Fibroblast of pulmonary artery (primary cell): ENCODE data around the gene KMT2D.

Source experiments
- DNase-seq: peaks from one replicate; pipeline ENCODE4 v3.0.0-alpha.2; 2010; ENCODE audit warnings: low read depth
- H3K4me3 ChIP-seq: replicated peaks from 2 replicates; pipeline ENCODE4 v1.5.1; 2011; ENCODE audit warnings: low read depth, mild to moderate bottlenecking, control low read depth, low read length, moderate library complexity
- CTCF ChIP-seq: IDR thresholded peaks from 2 replicates; pipeline ENCODE4 v1.5.1; 2011; ENCODE audit warnings: mild to moderate bottlenecking, control low read depth, low read length, inconsistent platforms; ENCODE audit errors: missing control alignments

Gene KMT2D

GRCh38 chr12:49024543-49024942 is 36.1 kb downstream of the KMT2D start:
- DNase-seq: no peak
- H3K4me3 ChIP-seq: no peak overlapping the region
- no peak for TF ChIP-seq CTCF

GRCh38 chr12:49023812-49024211 is 36.8 kb downstream of the KMT2D start:
- H3K4me3 ChIP-seq: no peak overlapping the region
- TF ChIP-seq CTCF: no peak
- DNase-seq: no peak

DNA sequence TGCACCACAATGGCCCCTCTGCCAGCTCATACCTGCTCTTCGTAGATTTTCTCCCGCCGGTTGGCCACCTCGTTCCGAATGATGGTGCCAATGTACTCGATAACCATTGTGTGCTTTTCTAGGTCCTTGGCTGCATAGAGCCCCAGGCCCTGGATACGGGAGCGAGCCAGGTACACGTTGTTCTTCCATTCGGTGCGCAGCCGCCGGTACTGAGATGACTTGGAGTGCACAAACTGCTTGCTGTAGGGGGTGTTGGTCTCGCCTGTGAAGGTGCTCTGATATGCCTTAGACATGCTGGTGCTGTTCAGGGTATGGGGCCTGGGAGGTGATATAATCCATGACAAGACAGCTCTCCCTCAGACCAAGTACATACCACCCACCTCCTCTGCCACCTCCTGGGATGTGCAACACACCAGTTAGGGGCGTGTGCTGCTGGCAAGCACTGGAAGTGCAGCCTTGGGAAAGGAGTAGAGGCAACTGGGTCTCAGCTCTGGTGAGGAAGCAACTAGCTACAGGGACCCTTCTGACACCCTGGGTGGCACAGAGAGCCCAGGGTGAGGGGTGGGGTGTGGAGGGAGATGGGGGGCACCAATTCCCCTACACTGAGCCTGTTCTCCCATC is 37.9 kb downstream of the KMT2D start:
- no peak for DNase-seq
- TF ChIP-seq CTCF: no peak
- H3K4me3 ChIP-seq: no peak overlapping the region

- DNase-seq: no peak
- H3K4me3 ChIP-seq: no peak overlapping the region
- TF ChIP-seq CTCF: no peak
Measured at GRCh38 chr12:49021292-49021915, 39.2 kb downstream of the KMT2D start.

DNA sequence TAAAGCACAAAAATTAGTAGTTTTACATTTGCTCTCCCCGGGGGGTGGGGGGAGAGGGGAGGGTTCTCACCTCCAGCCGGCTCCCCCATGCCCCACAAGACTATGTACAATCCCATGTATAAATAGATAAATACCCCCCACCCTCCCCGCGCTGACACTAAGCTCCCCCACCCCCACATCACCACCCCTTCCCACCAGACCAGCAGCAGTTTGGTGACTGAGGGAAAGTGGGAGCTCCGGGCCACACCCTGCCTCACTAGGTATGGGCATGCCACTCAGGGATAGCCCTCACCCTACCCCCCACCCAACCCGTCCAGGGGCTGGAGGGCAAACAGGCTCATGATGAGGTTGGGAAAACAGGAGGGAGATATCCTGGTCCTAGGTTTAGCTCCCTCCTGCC is 40.2 kb downstream of the KMT2D start:
- no peak for TF ChIP-seq CTCF
- DNase-seq: no peak
- H3K4me3 ChIP-seq: no peak overlapping the region

GRCh38 chr12:49019443-49020324 is 40.9 kb downstream of the KMT2D start:
- peak; percentile 38 for DNase-seq
- H3K4me3 ChIP-seq: no peak overlapping the region
- TF ChIP-seq CTCF: peak; percentile 43

GRCh38 chr12:49019120-49019430 is 41.5 kb downstream of the KMT2D start:
- no peak for TF ChIP-seq CTCF
- peak overlapping the region; percentile 98 for H3K4me3 ChIP-seq
- no peak for DNase-seq
